ENCODE data around the gene CCM2L.

CCM2L gene

GRCh38 chr20:31996996-31997395 is 13.2 kb upstream of the CCM2L start:
- DNase-seq: no peak

- DNase-seq: no peak
These were observed 12.0 kb upstream of the CCM2L start for GRCh38 chr20:31998246-31998645.

GRCh38 chr20:32003325-32003724 is 6.9 kb upstream of the CCM2L start:
- DNase-seq: no peak

GRCh38 chr20:32004963-32005362 is 5.3 kb upstream of the CCM2L start:
- DNase-seq: peak; percentile 5

DNA sequence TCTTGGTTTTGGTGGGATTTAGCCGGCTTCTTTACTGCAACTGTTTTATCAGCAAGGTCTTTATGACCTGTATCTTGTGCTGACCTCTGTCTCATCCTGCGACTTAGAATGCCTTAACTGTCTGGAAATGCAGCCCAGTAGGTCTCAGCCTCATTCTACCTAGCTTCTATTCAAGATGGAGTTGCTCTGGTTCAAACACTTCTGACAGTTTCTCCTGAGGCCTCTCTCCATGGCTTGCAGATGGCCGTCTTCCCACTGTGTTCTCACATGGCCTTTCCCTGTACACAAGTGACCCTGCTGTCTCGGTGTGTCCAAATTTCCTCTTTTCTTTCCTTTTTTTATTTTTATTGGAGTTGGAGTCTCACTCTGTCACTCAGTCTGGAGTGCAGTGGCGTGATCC is 4.2 kb upstream of the CCM2L start:
- DNase-seq: no peak

DNA sequence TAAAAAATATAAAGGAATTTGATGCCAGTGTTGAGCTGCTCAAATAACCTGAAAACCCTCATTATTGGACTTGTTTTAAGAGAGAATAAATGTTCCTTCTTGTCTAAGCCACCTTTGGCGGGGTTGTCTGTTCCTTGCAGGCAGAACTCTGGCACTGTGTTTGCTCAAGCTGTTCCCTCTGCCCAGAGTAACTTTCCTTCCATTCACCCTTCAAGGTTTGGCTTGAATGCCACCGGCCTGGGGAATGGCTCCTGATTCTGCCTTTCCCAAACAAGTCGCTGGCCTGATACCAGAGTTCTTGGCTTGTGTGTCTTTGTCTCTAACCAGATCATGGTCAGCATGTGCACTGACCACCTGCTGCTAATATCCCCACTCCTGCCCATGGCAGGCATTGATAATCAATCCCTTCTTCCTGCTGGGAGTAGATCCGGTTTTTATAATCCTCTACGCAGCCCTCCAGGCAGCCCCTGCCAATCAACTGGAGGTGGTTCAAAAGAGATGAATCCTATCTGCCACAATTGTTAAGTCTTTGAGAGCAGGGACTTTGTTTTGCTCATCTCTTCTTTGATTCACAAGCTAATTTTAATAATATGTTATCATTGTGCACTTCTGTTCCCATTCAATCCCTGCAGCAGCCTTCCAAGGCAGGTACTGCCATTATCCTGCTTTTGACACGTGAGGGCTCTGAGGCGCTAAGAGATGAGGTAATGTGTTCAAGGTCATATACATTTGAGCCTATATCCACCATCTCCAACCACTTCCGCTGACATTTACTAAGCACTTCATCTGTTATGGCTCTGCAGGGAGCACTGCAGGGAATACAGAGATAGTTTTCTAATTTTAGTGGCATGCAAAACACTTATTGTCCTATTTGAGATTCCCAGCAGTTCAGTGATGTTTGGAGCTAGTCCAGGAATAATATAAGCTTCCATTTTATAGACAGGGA is 3.1 kb upstream of the CCM2L start:
- DNase-seq: no peak

GRCh38 chr20:32007787-32008616 is 2.2 kb upstream of the CCM2L start:
- DNase-seq: peak; percentile 17

DNA sequence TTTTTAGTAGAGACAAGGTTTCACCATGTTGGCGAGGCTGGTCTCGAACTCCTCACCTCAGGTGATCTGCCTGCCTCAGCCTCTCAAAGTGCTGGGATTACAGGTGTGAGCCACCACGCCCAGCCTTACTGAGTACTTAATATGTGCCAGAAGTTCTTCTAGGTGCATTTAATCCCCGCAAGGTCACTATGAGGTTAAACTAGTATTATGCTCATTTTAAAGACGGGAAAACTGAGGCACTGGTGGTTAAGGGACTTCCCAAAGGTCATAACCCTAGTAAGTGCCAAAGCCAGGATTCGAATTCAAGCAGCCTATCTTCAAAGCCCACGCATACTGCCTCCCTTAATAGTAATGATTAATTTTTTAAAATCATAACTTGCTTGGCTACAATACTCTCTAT is 674 bp upstream of the CCM2L start:
- no peak for DNase-seq

- DNase-seq: no peak
These were observed 428 bp downstream of the CCM2L start for GRCh38 chr20:32010666-32011065.

DNA sequence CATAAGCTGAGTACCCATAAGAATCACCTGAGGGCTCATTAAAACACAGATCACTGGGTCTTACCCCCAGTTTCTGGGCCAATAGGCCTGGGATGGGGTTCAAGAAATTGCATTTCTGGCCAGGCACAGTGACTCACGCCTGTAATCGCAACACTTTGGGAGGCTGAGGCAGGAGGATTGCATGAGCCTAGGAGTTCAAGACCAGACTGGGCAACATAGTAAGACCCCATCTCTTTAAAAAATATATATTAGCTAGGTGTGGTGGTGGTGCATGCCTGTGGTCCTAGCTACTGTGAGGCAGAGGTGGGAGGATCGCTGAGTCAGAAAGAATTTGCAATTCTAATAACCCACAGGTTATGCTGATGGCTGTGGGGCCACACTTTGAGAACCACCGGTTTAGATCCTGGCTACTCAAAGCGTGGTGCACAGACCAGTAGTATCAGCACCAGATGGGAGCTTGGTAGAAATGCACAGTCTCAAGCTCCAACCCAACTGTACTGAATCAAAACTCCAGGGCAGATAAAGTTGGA is 2.0 kb downstream of the CCM2L start:
- DNase-seq: no peak

DNA sequence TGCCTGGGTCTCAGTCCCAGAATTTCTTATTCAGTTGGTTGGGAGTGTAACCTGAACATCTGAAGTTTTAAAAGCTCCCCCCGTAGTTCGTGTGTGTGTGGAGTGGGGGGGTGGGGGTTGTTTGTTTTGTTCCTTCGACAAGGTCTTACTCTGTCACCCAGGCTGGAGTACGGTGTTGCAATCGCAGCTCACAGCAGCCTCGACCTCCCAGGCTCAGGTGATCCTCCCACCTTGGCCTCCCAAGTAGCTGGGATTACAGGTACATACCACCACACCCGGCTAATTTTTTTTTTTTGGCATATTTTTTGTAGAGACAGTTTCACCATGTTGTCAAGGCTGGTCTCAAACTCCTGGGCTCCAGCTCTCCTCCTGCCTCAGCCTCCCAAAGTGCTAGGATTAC is 3.1 kb downstream of the CCM2L start:
- no peak for DNase-seq

DNA sequence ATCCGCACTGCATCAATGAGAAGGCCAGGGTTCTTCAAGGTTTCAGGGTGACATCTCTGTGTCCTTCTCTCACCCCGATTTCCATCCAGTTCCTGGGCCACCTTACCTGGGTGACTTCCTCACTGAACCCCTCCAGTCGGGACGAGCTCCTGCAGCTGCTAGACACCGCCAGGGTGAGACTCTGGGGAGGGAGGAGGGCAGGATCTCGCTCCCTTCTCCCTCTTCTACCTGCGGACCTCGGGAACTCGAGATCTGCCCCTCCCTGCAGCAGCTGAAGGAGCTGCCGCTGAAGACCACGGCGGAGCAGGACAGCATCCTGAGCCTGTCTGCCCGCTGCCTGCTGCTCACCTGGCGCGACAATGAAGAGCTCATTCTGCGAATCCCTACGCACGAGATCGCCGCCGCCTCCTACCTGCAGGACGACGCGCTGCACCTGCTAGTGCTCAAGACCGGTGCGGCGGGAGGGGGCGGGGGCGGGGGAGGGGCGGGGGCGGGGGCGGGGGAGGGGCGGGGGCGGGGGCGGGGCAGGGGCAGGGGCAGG is 7.5 kb downstream of the CCM2L start:
- no peak for DNase-seq

- no peak for DNase-seq
These were observed 8.3 kb downstream of the CCM2L start for GRCh38 chr20:32018269-32019155.

DNA sequence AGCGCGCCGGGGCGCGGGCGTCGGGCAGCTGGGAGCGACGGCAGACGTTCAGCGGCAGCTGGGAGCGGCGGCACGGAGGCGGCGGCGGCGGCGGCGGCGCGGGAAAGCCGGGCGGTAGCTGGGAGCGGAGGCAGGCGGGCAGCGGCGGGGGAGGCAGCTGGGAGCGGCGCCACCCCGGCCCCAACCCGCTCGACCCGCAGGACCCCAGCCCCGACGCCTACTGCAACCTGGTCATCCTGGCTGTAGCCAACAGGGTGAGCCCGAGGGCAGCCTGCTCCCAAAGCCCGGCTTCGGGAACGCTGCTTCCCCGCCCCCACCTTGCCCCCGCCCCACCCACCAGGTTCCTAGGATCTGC is 8.9 kb downstream of the CCM2L start:
- no peak for DNase-seq

DNA sequence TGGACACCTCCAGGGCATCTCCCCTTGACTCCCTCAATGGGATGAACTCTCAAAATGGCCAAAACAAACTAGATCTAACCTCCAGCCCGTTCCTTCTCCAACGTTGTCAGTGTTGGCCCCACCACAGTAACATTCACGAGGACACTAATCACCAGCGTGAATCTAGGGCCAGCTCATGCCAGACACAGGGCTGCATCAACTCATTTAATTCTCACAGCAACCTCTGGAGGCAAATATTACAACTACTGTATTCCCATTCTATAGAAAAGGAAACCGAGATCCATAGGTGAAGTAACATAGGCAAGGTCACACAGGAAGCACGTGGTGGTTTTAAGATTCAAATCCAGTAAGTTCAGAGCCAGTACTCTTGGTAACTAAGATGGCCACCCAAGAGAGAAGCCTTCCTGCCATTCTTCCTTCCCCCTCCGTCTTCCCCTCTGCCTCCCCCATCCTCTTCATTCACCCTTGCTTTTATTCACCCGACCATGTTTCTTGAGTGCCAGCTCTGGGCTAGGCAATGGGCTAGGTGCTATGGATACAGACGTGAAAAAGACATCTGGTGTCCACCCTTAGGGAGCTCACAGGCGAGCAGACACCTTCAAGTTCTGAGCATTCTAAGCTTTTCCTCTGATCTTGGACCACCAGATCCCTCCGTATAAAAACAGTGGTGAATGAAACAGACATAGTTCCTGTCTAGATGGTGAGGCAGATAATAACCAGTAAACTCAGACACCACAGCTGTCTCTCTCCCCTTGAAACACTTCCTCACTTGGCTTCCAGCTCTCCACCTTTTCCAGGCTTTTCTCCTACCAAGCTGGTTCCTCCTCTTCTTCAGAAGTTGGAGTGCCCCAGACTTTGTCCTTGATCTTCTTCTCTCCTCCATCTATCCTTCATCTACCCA is 9.6 kb downstream of the CCM2L start:
- no peak for DNase-seq

GRCh38 chr20:32021091-32021490 is 10.9 kb downstream of the CCM2L start:
- no peak for DNase-seq

DNA sequence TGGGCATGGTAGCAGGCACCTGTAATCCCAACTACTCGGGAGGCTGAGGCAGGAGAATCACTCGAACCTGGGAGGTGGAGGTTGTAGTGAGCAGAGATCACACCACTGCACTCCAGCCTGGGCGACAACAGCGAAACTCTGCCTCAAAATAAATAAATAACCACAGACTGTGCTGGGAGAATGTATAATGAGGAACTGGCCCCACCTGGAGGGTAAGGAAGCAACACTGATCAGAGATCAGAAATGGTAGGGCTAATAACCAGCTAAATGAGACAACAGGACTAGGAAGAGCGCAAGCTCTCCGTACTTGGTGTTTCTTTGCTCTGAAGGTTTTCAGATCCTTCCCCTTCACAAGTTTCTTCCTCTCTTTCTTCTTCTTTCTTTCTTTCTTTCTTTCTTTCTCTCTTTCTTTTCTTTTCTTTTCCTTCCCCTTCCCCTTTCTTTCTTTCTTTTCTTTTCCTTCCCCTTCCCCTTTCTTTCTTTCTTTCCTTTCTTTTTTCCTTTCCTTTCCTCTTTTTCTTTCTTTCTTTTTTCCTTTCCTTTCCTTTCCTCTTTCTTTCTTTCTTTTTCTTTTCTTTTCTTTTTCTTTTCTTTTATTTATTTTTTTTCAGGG is 14.6 kb downstream of the CCM2L start:
- DNase-seq: no peak

DNA sequence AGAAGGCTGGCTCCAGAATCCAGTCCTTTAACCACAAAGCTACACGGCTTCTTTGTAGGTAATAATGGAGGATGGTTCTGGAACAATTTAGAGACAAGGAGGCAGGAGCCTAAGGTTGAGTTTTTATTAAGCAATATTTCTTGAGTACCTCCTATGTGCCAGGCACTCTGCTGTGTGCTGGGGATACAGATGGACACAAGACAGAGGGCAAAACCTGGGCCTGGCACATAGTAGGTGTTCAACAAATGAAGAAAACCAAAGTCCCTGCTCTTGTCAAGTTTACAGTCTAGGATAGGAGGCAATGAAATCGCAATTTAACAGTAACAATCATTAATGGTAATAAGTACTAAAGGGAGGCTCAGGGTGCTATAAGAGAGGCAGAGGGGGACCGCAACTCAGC is 17.4 kb downstream of the CCM2L start:
- DNase-seq: no peak

DNA sequence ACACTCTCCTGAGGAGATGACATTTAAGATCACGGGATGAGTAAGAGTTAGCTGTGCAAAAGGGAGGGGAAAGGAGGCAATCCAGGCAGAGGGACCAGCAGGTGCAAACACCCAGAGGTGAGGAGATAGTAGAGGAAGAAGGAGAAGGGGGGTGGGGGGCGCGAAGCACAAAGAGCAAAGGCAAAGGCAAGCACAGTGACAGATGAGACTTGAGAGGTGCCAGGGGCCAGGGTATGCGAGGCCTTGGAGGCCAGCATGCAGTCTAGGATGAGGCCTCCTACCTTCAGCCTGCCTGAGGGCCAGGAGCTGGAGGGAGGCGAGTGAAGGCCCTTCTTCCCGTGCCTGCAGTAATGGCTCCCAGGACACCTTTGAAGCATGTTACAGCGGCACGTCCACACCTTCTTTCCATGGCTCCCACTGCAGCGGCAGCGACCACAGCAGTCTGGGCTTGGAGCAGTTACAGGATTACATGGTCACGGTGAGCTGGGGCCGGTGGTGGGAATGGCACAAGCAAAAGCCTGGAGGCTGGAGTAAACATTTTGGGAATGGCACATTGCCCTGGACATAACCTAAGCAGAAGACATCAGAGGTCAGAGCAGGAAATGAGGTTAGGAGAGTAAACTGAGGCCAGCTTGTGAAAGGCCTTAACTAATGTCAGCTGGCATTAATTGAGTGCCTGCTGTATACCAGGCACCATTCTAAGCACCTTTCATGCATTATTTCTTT is 18.6 kb downstream of the CCM2L start:
- DNase-seq: no peak

DNA sequence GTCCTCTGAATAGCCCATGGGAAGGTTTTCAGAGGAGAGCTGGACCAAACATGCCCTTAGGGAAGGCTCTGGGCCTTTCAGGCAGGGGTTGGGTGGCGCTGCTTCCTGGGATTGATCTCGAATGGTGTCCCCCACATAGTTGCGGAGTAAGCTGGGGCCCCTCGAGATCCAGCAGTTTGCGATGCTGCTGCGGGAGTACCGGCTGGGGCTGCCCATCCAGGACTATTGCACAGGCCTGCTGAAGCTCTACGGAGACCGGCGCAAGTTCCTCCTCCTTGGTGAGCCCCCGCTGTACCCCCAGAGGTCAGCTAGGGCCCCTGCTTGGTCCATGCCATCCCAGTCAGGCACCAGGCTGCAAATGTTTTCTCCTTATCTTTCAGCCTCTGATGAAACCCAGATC is 19.3 kb downstream of the CCM2L start:
- no peak for DNase-seq

Data from fibroblast of skin of back (primary cell).